ENCODE data around the gene TEAD3. TPM values are rescaled to one million over a fixed set of nuclear protein-coding genes. Genes with fewer than 3 reads are reported as not detected.
A peak's percentile ranks its signal among the peaks of the same experiment; 100 is the strongest.

Gene TEAD3
- total RNA-seq, 1 experiment from 2014 or later: 34.3 TPM

- TF ChIP-seq, protein P1, sequence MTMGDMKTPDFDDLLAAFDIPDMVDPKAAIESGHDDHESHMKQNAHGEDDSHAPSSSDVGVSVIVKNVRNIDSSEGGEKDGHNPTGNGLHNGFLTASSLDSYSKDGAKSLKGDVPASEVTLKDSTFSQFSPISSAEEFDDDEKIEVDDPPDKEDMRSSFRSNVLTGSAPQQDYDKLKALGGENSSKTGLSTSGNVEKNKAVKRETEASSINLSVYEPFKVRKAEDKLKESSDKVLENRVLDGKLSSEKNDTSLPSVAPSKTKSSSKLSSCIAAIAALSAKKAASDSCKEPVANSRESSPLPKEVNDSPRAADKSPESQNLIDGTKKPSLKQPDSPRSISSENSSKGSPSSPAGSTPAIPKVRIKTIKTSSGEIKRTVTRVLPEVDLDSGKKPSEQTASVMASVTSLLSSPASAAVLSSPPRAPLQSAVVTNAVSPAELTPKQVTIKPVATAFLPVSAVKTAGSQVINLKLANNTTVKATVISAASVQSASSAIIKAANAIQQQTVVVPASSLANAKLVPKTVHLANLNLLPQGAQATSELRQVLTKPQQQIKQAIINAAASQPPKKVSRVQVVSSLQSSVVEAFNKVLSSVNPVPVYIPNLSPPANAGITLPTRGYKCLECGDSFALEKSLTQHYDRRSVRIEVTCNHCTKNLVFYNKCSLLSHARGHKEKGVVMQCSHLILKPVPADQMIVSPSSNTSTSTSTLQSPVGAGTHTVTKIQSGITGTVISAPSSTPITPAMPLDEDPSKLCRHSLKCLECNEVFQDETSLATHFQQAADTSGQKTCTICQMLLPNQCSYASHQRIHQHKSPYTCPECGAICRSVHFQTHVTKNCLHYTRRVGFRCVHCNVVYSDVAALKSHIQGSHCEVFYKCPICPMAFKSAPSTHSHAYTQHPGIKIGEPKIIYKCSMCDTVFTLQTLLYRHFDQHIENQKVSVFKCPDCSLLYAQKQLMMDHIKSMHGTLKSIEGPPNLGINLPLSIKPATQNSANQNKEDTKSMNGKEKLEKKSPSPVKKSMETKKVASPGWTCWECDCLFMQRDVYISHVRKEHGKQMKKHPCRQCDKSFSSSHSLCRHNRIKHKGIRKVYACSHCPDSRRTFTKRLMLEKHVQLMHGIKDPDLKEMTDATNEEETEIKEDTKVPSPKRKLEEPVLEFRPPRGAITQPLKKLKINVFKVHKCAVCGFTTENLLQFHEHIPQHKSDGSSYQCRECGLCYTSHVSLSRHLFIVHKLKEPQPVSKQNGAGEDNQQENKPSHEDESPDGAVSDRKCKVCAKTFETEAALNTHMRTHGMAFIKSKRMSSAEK (CRISPR knock-in tag; IDR thresholded peaks at IDR 0.05; ENCODE audit: borderline replicate concordance): no peak
- TF ChIP-seq NR2C2 (CRISPR knock-in tag; IDR thresholded peaks at IDR 0.05): no peak
- no peak for TF ChIP-seq PRDM15 (CRISPR knock-in tag; IDR thresholded peaks at IDR 0.05)
- no peak for TF ChIP-seq ZNF416 (CRISPR knock-in tag; IDR thresholded peaks at IDR 0.05)
- no peak for TF ChIP-seq FOXJ3 (CRISPR knock-in tag; IDR thresholded peaks at IDR 0.05; ENCODE audit: borderline replicate concordance)
- TF ChIP-seq MYBL2 (CRISPR knock-in tag; IDR thresholded peaks at IDR 0.05): no peak
- TF ChIP-seq NR1H2 (CRISPR knock-in tag; IDR thresholded peaks at IDR 0.05): no peak
- TF ChIP-seq, protein P2, sequence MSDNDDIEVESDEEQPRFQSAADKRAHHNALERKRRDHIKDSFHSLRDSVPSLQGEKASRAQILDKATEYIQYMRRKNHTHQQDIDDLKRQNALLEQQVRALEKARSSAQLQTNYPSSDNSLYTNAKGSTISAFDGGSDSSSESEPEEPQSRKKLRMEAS (CRISPR knock-in tag; IDR thresholded peaks at IDR 0.05): no peak
Observed at GRCh38 chr6:35511562-35511941, 14.7 kb upstream of the TEAD3 start (continued).

GRCh38 chr6:35510916-35511561 is 14.2 kb upstream of the TEAD3 start:
- Mint-ChIP-seq H3K27me3 (ENCODE audit: low read depth) (peaks cover 32% of the 10 kb centered on the region), H3K4me1 (peaks cover 44% of the 10 kb centered on the region), H3K4me3 (peak overlapping the region; percentile 55), H3K36me3 (no peaks in the 10 kb centered on the region), H3K9me3 (no peaks in the 10 kb centered on the region), H3K27ac (no peak overlapping the region)
- no peak for ATAC-seq
- no peak for DNase-seq (ENCODE audit: low spot score)
- CTCF ChIA-PET: interaction anchor here (1.9 to 2.7 kb wide), 3 partner anchors 12 to 41 kb away, joined by 7 to 14 read pairs (median 8); no protein-coding TSS in a partner anchor
- POLR2A ChIA-PET: no interaction called here
- TF ChIP-seq TEAD1 (CRISPR knock-in tag; IDR thresholded peaks at IDR 0.05) (no peak), SP1 (CRISPR knock-in tag; conservative IDR thresholded peaks at IDR 0.05) (no peak), JUN (CRISPR knock-in tag; IDR thresholded peaks at IDR 0.05) (no peak), ZNF396 (CRISPR knock-in tag; IDR thresholded peaks at IDR 0.05; ENCODE audit: borderline replicate concordance) (no peak), RORB (CRISPR knock-in tag; IDR thresholded peaks at IDR 0.05) (no peak), ZNF416 (CRISPR knock-in tag; IDR thresholded peaks at IDR 0.05) (no peak), FOXJ3 (CRISPR knock-in tag; IDR thresholded peaks at IDR 0.05; ENCODE audit: borderline replicate concordance) (no peak), JAZF1 (CRISPR knock-in tag; IDR thresholded peaks at IDR 0.05) (no peak), KAT7 (CRISPR knock-in tag; IDR thresholded peaks at IDR 0.05; ENCODE audit: borderline replicate concordance) (no peak), CREB1 (CRISPR knock-in tag; IDR thresholded peaks at IDR 0.05) (no peak)
- TF ChIP-seq, protein P3, sequence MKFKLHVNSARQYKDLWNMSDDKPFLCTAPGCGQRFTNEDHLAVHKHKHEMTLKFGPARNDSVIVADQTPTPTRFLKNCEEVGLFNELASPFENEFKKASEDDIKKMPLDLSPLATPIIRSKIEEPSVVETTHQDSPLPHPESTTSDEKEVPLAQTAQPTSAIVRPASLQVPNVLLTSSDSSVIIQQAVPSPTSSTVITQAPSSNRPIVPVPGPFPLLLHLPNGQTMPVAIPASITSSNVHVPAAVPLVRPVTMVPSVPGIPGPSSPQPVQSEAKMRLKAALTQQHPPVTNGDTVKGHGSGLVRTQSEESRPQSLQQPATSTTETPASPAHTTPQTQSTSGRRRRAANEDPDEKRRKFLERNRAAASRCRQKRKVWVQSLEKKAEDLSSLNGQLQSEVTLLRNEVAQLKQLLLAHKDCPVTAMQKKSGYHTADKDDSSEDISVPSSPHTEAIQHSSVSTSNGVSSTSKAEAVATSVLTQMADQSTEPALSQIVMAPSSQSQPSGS (CRISPR knock-in tag; IDR thresholded peaks at IDR 0.05; ENCODE audit: borderline replicate concordance, low read depth): no peak
- TF ChIP-seq, protein P4, sequence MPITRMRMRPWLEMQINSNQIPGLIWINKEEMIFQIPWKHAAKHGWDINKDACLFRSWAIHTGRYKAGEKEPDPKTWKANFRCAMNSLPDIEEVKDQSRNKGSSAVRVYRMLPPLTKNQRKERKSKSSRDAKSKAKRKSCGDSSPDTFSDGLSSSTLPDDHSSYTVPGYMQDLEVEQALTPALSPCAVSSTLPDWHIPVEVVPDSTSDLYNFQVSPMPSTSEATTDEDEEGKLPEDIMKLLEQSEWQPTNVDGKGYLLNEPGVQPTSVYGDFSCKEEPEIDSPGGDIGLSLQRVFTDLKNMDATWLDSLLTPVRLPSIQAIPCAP (CRISPR knock-in tag; IDR thresholded peaks at IDR 0.05): no peak

Data from WTC11 (cell line).